HEK293 (cell line): Measurements from ENCODE around the gene RSU1.

Experiments used
- CTCF ChIA-PET: fragments of 350-600 bp; formaldehyde crosslinking; extraction: SDS; loops from one replicate; lab custom pipeline; 2021; ENCODE audit warnings: antibody characterized with exemption; lab: Yijun Ruan, JAX
- POLR2A ChIA-PET: fragments of 300-600 bp; formaldehyde crosslinking; extraction: SDS; loops from one replicate; lab custom pipeline; 2020; ENCODE audit warnings: antibody characterized with exemption, inconsistent platforms; lab: Yijun Ruan, JAX
- H3K27ac ChIP-seq: fragments of 200-500 bp; sonication (Bioruptor generic); 2 replicates; pipeline ENCODE4 v1.5.1; 2014; ENCODE audit warnings: low read depth, low read length, control low read depth, inconsistent platforms; ENCODE audit errors: extremely low read depth
- H3K36me3 ChIP-seq, 2 experiments: fragments of 200-500 bp in 1 of 2; sonication (Bioruptor generic) in 1 of 2; 1 replicate in 1 of 2; 2 replicates in 1 of 2; pipeline ENCODE4 v1.5.1; 2014 to 2017; ENCODE audit warnings: inconsistent platforms in 2 of 2, low read length in 2 of 2; ENCODE audit not compliant: control insufficient read depth in 2 of 2, insufficient read depth in 1 of 2
- H3K4me1 ChIP-seq: fragments of 200-500 bp; sonication (Bioruptor generic); 2 replicates; pipeline ENCODE4 v1.5.1; 2014; ENCODE audit warnings: mild to moderate bottlenecking, low read length, inconsistent platforms; ENCODE audit not compliant: control insufficient read depth, insufficient read depth
- H3K4me3 ChIP-seq: 2 replicates; pipeline ENCODE4 v1.5.1; 2011; ENCODE audit warnings: low read depth, mild to moderate bottlenecking, control low read depth, low read length, moderate library complexity
- H3K9me3 ChIP-seq: fragments of 200-500 bp; sonication (Bioruptor generic); 2 replicates; pipeline ENCODE4 v1.5.1; 2014; ENCODE audit warnings: low read depth, low read length, inconsistent platforms; ENCODE audit not compliant: control insufficient read depth, insufficient read depth
- ELK4 ChIP-seq: IDR thresholded peaks from 2 replicates; pipeline ENCODE4 v1.6.1; 2011; ENCODE audit warnings: mild to moderate bottlenecking, low read depth, low read length, borderline replicate concordance
- HOXA7 ChIP-seq: sonication (generic); formaldehyde crosslinking; IDR thresholded peaks from 2 replicates; pipeline ENCODE4 v1.8.1; 2022; ENCODE audit warnings: missing genetic modification reagents, borderline replicate concordance
- HOXC10 ChIP-seq: sonication (generic); formaldehyde crosslinking; IDR thresholded peaks from 2 replicates; pipeline ENCODE4 v1.8.1; 2023; ENCODE audit warnings: mild to moderate bottlenecking, missing genetic modification reagents
- PRDM1 ChIP-seq: fragments of 450-650 bp; formaldehyde crosslinking; IDR thresholded peaks from 2 replicates; pipeline ENCODE4; 2016; ENCODE audit warnings: missing biosample characterization, missing genetic modification characterization
- SCRT2 ChIP-seq: fragments of 450-650 bp; formaldehyde crosslinking; IDR thresholded peaks from 2 replicates; pipeline ENCODE4 v1.5.1; 2016; ENCODE audit warnings: missing biosample characterization, missing genetic modification characterization
- TRIM28 ChIP-seq: IDR thresholded peaks from 2 replicates; pipeline ENCODE4 v1.6.1; 2011; ENCODE audit warnings: low read length, control low read depth, borderline replicate concordance
- YY1 ChIP-seq: fragments of 450-650 bp; formaldehyde crosslinking; IDR thresholded peaks from 2 replicates; pipeline ENCODE4 v1.5.1; 2018; ENCODE audit warnings: missing biosample characterization, missing genetic modification characterization
- ZBTB7A ChIP-seq: fragments of 450-650 bp; formaldehyde crosslinking; IDR thresholded peaks from 2 replicates; pipeline ENCODE4 v1.5.1; 2016; ENCODE audit warnings: low read depth, missing biosample characterization, missing genetic modification characterization
- ZFHX2 ChIP-seq: fragments of 450-650 bp; formaldehyde crosslinking; conservative IDR thresholded peaks from 2 replicates; pipeline ENCODE4 v1.5.1; 2016; ENCODE audit warnings: missing biosample characterization, missing genetic modification characterization
- ZFP41 ChIP-seq: fragments of 450-650 bp; formaldehyde crosslinking; IDR thresholded peaks from 2 replicates; pipeline ENCODE4 v1.5.1; 2016; ENCODE audit warnings: missing biosample characterization, missing genetic modification characterization, borderline replicate concordance
- ZFP69B ChIP-seq: fragments of 450-650 bp; formaldehyde crosslinking; IDR thresholded peaks from 2 replicates; pipeline ENCODE4 v1.5.1; 2016; ENCODE audit warnings: missing biosample characterization, missing genetic modification characterization
- ZNF114 ChIP-seq: fragments of 450-650 bp; formaldehyde crosslinking; IDR thresholded peaks from 2 replicates; pipeline ENCODE4 v1.5.0; 2017; ENCODE audit warnings: missing biosample characterization, missing genetic modification characterization
- ZNF132 ChIP-seq: fragments of 450-650 bp; formaldehyde crosslinking; IDR thresholded peaks from 2 replicates; pipeline ENCODE4 v1.5.1; 2017; ENCODE audit warnings: missing biosample characterization, missing genetic modification characterization, borderline replicate concordance
- ZNF140 ChIP-seq: fragments of 450-650 bp; formaldehyde crosslinking; IDR thresholded peaks from 2 replicates; pipeline ENCODE4 v1.5.1; 2016; ENCODE audit warnings: missing biosample characterization, missing genetic modification characterization
- ZNF202 ChIP-seq: fragments of 450-650 bp; formaldehyde crosslinking; IDR thresholded peaks from 2 replicates; pipeline ENCODE4 v1.5.1; 2016; ENCODE audit warnings: missing biosample characterization, missing genetic modification characterization, borderline replicate concordance
- ZNF223 ChIP-seq: fragments of 450-650 bp; formaldehyde crosslinking; IDR thresholded peaks from 2 replicates; pipeline ENCODE4 v1.5.1; 2016; ENCODE audit warnings: missing biosample characterization, missing genetic modification characterization
- ZNF37A ChIP-seq: fragments of 450-650 bp; IDR thresholded peaks from 2 replicates; pipeline ENCODE4 v1.5.1; 2018; ENCODE audit warnings: missing biosample characterization, missing genetic modification characterization
- ZNF404 ChIP-seq: fragments of 450-650 bp; formaldehyde crosslinking; IDR thresholded peaks from 2 replicates; pipeline ENCODE4 v1.5.1; 2017; ENCODE audit warnings: missing biosample characterization, missing genetic modification characterization
- ZNF449 ChIP-seq: fragments of 450-650 bp; formaldehyde crosslinking; IDR thresholded peaks from 2 replicates; pipeline ENCODE4 v1.5.1; 2017; ENCODE audit warnings: missing biosample characterization, mild to moderate bottlenecking, missing genetic modification characterization, moderate library complexity
- ZNF514 ChIP-seq: fragments of 450-650 bp; formaldehyde crosslinking; IDR thresholded peaks from 2 replicates; pipeline ENCODE4 v1.5.1; 2016; ENCODE audit warnings: missing biosample characterization, missing genetic modification characterization
- ZNF549 ChIP-seq: fragments of 450-650 bp; IDR thresholded peaks from 2 replicates; pipeline ENCODE4 v1.5.1; 2018; ENCODE audit warnings: missing biosample characterization, missing genetic modification characterization, mild to moderate bottlenecking, inconsistent platforms, moderate library complexity
- ZNF555 ChIP-seq: fragments of 450-650 bp; formaldehyde crosslinking; conservative IDR thresholded peaks from 2 replicates; pipeline ENCODE4 v1.5.1; 2017; ENCODE audit warnings: missing biosample characterization, mild to moderate bottlenecking, missing genetic modification characterization, inconsistent platforms
- ZNF558 ChIP-seq: fragments of 450-650 bp; formaldehyde crosslinking; IDR thresholded peaks from 2 replicates; pipeline ENCODE4 v1.5.1; 2016; ENCODE audit warnings: missing biosample characterization, missing genetic modification characterization
- ZNF580 ChIP-seq: fragments of 450-650 bp; formaldehyde crosslinking; IDR thresholded peaks from 2 replicates; pipeline ENCODE4 v1.5.1; 2016; ENCODE audit warnings: missing biosample characterization, missing genetic modification characterization
- ZNF610 ChIP-seq: fragments of 450-650 bp; formaldehyde crosslinking; IDR thresholded peaks from 2 replicates; pipeline ENCODE4 v1.5.1; 2016; ENCODE audit warnings: missing biosample characterization, missing genetic modification characterization, borderline replicate concordance
- ZNF660 ChIP-seq: fragments of 450-650 bp; IDR thresholded peaks from 2 replicates; pipeline ENCODE4 v1.5.1; 2018; ENCODE audit warnings: missing biosample characterization, mild to moderate bottlenecking, missing genetic modification characterization
- ZNF664 ChIP-seq: fragments of 450-650 bp; formaldehyde crosslinking; IDR thresholded peaks from 2 replicates; pipeline ENCODE4 v1.5.1; 2016; ENCODE audit warnings: missing biosample characterization, missing genetic modification characterization
- ZNF670 ChIP-seq: fragments of 450-650 bp; formaldehyde crosslinking; IDR thresholded peaks from 2 replicates; pipeline ENCODE4 v1.5.1; 2016; ENCODE audit warnings: missing biosample characterization, missing genetic modification characterization, low read depth
- ZNF701 ChIP-seq: fragments of 450-650 bp; formaldehyde crosslinking; IDR thresholded peaks from 2 replicates; pipeline ENCODE4 v1.5.1; 2016; ENCODE audit warnings: missing biosample characterization, missing genetic modification characterization
- ZNF785 ChIP-seq: fragments of 450-650 bp; formaldehyde crosslinking; IDR thresholded peaks from 2 replicates; pipeline ENCODE4 v1.5.1; 2016; ENCODE audit warnings: missing biosample characterization, missing genetic modification characterization
- ZNF830 ChIP-seq: fragments of 450-650 bp; IDR thresholded peaks from 2 replicates; pipeline ENCODE4 v1.5.0; 2018; ENCODE audit warnings: missing biosample characterization, missing genetic modification characterization, low read depth, mild to moderate bottlenecking, moderate library complexity
- ZSCAN16 ChIP-seq: fragments of 450-650 bp; formaldehyde crosslinking; IDR thresholded peaks from 2 replicates; pipeline ENCODE4 v1.5.1; 2016; ENCODE audit warnings: missing biosample characterization, missing genetic modification characterization

RSU1 gene

GRCh38 chr10:16602104-16602775 lies 215.0 kb downstream of the RSU1 start:
- Histone ChIP-seq H3K27ac (no peak overlapping the region), H3K4me1 (no peaks in the 10 kb centered on the region), H3K4me3 (no peak overlapping the region), H3K36me3 (no peaks in the 10 kb centered on the region), H3K9me3 (no peaks in the 10 kb centered on the region)
- POLR2A ChIA-PET = no interaction called here
- no peak for TF ChIP-seq ZNF664 (tag by site-specific recombination)
- TF ChIP-seq ZFP69B = no peak
- no peak for TF ChIP-seq ZNF140 (tag by site-specific recombination)
- no peak for TF ChIP-seq ZNF449 (tag by site-specific recombination)
- TF ChIP-seq ZNF580 (tag by site-specific recombination) = no peak
- TF ChIP-seq ZNF670 (tag by site-specific recombination) = no peak
- TF ChIP-seq ZFP41 (tag by site-specific recombination) = no peak
- TF ChIP-seq ZNF202 (tag by site-specific recombination) = no peak
- TF ChIP-seq ELK4 = no peak
- no peak for TF ChIP-seq ZNF558 (tag by site-specific recombination)
- TF ChIP-seq TRIM28 = no peak
- TF ChIP-seq ZNF785 (tag by site-specific recombination) = no peak
- no peak for TF ChIP-seq ZNF404 (tag by site-specific recombination)
- TF ChIP-seq ZNF830 = no peak
- CTCF ChIA-PET = no interaction called here

GRCh38 chr10:16599662-16600061 lies 217.6 kb downstream of the RSU1 start:
- ChIA-PET POLR2A (no interaction called here), CTCF (interaction anchor here (0.7 kb wide), 1 partner anchor 119 kb away, joined by 4 read pairs; no protein-coding TSS in a partner anchor)
- H3K27ac ChIP-seq = no peak overlapping the region
- H3K4me1 ChIP-seq = no peaks in the 10 kb centered on the region
- no peak overlapping the region for H3K4me3 ChIP-seq
- no peaks in the 10 kb centered on the region for H3K36me3 ChIP-seq
- TF ChIP-seq ZNF114 (tag by site-specific recombination) (no peak), ZBTB7A (tag by site-specific recombination) (no peak), ZNF514 (no peak), ZNF610 (no peak), ZNF555 (no peak), HOXC10 (CRISPR knock-in tag) (no peak), ZNF37A (no peak), ZNF132 (tag by site-specific recombination) (no peak), ZFHX2 (tag by site-specific recombination) (no peak), PRDM1 (no peak), HOXA7 (CRISPR knock-in tag) (no peak), ZNF660 (tag by site-specific recombination) (no peak), YY1 (tag by site-specific recombination) (no peak), ZNF701 (tag by site-specific recombination) (no peak), ZNF223 (tag by site-specific recombination) (no peak), ZSCAN16 (no peak), SCRT2 (tag by site-specific recombination) (no peak), ZNF549 (tag by site-specific recombination) (no peak)
- no peaks in the 10 kb centered on the region for H3K9me3 ChIP-seq
